ENCODE measurements around the gene ARL15. TPM values are rescaled to one million over a fixed set of nuclear protein-coding genes. Genes with fewer than 3 reads are reported as not detected.

The ARL15 gene
- total and polyA plus RNA-seq, 2 of the 4 experiments (the other 2 are of a cell fraction), result 7.3 to 19.2 TPM

DNA sequence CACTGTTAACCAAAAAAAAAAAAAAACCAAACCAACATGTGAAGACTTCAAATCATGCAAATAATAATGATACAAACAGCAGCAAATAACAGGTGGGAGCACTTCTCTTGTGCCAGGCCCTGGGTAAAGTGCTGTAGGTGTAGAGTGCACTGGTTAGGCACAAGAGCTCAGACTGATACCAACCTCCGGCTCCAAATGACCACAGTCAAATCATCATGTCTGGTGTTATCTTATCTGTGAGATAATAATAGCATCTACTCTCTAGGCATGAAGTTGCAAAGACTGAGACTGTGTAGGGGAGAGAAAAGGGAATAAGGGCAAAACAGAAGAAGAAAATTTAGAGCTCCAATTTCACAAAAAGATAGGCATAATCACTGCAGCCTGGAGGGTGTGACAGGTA lies 159.5 kb downstream of the ARL15 start:
- H2BK5ac ChIP-seq (ENCODE audit: low read depth, low read length, poor library complexity, severe bottlenecking), result no peak overlapping the region
- ChIA-PET CTCF (no interaction called here), POLR2A (ENCODE audit: unreplicated experiment) (no interaction called here)
- H3K79me1 ChIP-seq (ENCODE audit: low read depth in 1 of 2, low read length in 2 of 2), result no peaks in the 10 kb centered on the region
- no peak overlapping the region for H2AK5ac ChIP-seq (ENCODE audit: low read depth, low read length)
- H3K9me3 ChIP-seq (ENCODE audit: control insufficient read depth, insufficient read depth, low read length), result no peaks in the 10 kb centered on the region
- WGBS, 2 experiments (ENCODE audit: extremely low coverage in 2 of 2, insufficient read length in 1 of 2), result no CpG with 5 or more reads among the region's 1 CpG
- H3K23ac ChIP-seq (ENCODE audit: low read depth, low read length), result no peak overlapping the region
- no peak overlapping the region for H3K18ac ChIP-seq (ENCODE audit: low read depth, low read length)
- H2BK20ac ChIP-seq (ENCODE audit: low read depth, low read length), result no peak overlapping the region
- no peaks in the 10 kb centered on the region for H3K9me1 ChIP-seq (ENCODE audit: insufficient read depth, low read length)
- H4K91ac ChIP-seq (ENCODE audit: insufficient read depth, low read depth, low read length), result no peak overlapping the region
- no peak overlapping the region for H3K4me3 ChIP-seq (ENCODE audit: insufficient read depth, low read depth, low read length)
- no peaks in the 10 kb centered on the region for H3K27me3 ChIP-seq (ENCODE audit: control insufficient read depth, insufficient read depth, low read length)
- no peak overlapping the region for H2AK9ac ChIP-seq (replicated peaks; ENCODE audit: low read depth, low read length, poor library complexity)
- dilution Hi-C loops (cut with HindIII; ENCODE audit: low sequenced_read_pairs, unreplicated experiment), result no loop called here
- no peak overlapping the region for H3K27ac ChIP-seq (ENCODE audit: insufficient read depth, low read length)
- H3K4me1 ChIP-seq (ENCODE audit: control insufficient read depth, insufficient read depth, low read length), result no peaks in the 10 kb centered on the region
- in situ Hi-C loops (cut with MboI; ENCODE audit: low sequenced_read_pairs), result no loop called here
- H3K9ac ChIP-seq (ENCODE audit: low read depth, low read length), result no peak overlapping the region
- H3K56ac ChIP-seq (ENCODE audit: extremely low read depth, insufficient read depth, low read length), result no peak overlapping the region
- no peak overlapping the region for H3K4me2 ChIP-seq (ENCODE audit: low read depth, low read length)
- H2BK15ac ChIP-seq (ENCODE audit: low read depth, low read length), result no peak overlapping the region
- no TSS peak for BruUV-seq (replicated peaks)
- intact Hi-C loops (cut with micrococcal nuclease), result loop anchor here (5.0 kb wide), 1 partner anchor 34 kb away; no protein-coding TSS in a partner anchor
- no peak overlapping the region for H4K8ac ChIP-seq (ENCODE audit: low read depth in 2 of 2, low read length in 2 of 2)
- DNase-seq, result no peak
- H2AFZ ChIP-seq (replicated peaks; ENCODE audit: low read length, poor library complexity), result no peak overlapping the region
- no peak overlapping the region for H2BK120ac ChIP-seq (ENCODE audit: low read depth, low read length)
- no peak for TF ChIP-seq MAFK (IDR thresholded peaks at IDR 0.05; ENCODE audit: low read depth, low read length)
- no peak for TF ChIP-seq CHD1 (IDR thresholded peaks at IDR 0.05; ENCODE audit: low read depth, low read length)
- TF ChIP-seq, protein P1, sequence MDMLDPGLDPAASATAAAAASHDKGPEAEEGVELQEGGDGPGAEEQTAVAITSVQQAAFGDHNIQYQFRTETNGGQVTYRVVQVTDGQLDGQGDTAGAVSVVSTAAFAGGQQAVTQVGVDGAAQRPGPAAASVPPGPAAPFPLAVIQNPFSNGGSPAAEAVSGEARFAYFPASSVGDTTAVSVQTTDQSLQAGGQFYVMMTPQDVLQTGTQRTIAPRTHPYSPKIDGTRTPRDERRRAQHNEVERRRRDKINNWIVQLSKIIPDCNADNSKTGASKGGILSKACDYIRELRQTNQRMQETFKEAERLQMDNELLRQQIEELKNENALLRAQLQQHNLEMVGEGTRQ (IDR thresholded peaks at IDR 0.05; ENCODE audit: low read depth, low read length), result no peak
- TF ChIP-seq FOS (IDR thresholded peaks at IDR 0.05; ENCODE audit: low read depth, low read length), result no peak
- TF ChIP-seq RCOR1 (IDR thresholded peaks at IDR 0.05; ENCODE audit: insufficient replicate concordance, low read length), result no peak
- TF ChIP-seq, protein P2, sequence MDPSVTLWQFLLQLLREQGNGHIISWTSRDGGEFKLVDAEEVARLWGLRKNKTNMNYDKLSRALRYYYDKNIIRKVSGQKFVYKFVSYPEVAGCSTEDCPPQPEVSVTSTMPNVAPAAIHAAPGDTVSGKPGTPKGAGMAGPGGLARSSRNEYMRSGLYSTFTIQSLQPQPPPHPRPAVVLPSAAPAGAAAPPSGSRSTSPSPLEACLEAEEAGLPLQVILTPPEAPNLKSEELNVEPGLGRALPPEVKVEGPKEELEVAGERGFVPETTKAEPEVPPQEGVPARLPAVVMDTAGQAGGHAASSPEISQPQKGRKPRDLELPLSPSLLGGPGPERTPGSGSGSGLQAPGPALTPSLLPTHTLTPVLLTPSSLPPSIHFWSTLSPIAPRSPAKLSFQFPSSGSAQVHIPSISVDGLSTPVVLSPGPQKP (IDR thresholded peaks at IDR 0.05; ENCODE audit: borderline replicate concordance, low read depth, low read length), result no peak
- no peak for TF ChIP-seq MXI1 (IDR thresholded peaks at IDR 0.05; ENCODE audit: borderline replicate concordance, low read depth, low read length)
- no peak for TF ChIP-seq RFX5 (IDR thresholded peaks at IDR 0.05; ENCODE audit: low read depth, low read length)
- no peak for TF ChIP-seq CEBPB (IDR thresholded peaks at IDR 0.05; ENCODE audit: low read depth, low read length)
- no peak for TF ChIP-seq SMC3 (IDR thresholded peaks at IDR 0.05; ENCODE audit: low read depth, low read length)
- TF ChIP-seq BHLHE40 (IDR thresholded peaks at IDR 0.05; ENCODE audit: low read depth, low read length), result no peak
- TF ChIP-seq, protein P3, sequence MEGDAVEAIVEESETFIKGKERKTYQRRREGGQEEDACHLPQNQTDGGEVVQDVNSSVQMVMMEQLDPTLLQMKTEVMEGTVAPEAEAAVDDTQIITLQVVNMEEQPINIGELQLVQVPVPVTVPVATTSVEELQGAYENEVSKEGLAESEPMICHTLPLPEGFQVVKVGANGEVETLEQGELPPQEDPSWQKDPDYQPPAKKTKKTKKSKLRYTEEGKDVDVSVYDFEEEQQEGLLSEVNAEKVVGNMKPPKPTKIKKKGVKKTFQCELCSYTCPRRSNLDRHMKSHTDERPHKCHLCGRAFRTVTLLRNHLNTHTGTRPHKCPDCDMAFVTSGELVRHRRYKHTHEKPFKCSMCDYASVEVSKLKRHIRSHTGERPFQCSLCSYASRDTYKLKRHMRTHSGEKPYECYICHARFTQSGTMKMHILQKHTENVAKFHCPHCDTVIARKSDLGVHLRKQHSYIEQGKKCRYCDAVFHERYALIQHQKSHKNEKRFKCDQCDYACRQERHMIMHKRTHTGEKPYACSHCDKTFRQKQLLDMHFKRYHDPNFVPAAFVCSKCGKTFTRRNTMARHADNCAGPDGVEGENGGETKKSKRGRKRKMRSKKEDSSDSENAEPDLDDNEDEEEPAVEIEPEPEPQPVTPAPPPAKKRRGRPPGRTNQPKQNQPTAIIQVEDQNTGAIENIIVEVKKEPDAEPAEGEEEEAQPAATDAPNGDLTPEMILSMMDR (conservative IDR thresholded peaks at IDR 0.05; ENCODE audit: low read depth, low read length), result no peak
- no peak for TF ChIP-seq MAZ (IDR thresholded peaks at IDR 0.05; ENCODE audit: borderline replicate concordance, low read depth, low read length)
- ATAC-seq (ENCODE audit: low read depth), result no peak
- H3K14ac ChIP-seq (replicated peaks; ENCODE audit: low read depth, low read length), result no peak overlapping the region
- no peaks in the 10 kb centered on the region for H4K20me1 ChIP-seq (ENCODE audit: insufficient read depth, low read length)
- no peak overlapping the region for H4K5ac ChIP-seq (ENCODE audit: low read depth, low read length)
- H3K4ac ChIP-seq (ENCODE audit: low read depth, low read length), result no peak overlapping the region
- H3K36me3 ChIP-seq (ENCODE audit: control insufficient read depth, insufficient read depth, low read length), result no peaks in the 10 kb centered on the region
